Measurements from ENCODE around the gene MFSD2B. TPM values are rescaled to one million over a fixed set of nuclear protein-coding genes. Genes with fewer than 3 reads are reported as not detected.

MFSD2B gene
- total and polyA plus RNA-seq, 2 donors (not counting 1 experiment from before 2014, with no cell fraction given), result 0.10 to 0.17 TPM

- H3K4me2 ChIP-seq (ENCODE audit: extremely low read depth, insufficient read depth, low read length), result no peak overlapping the region
- no peak for DNase-seq (ENCODE audit: low read depth in 2 of 2)
- H3K9ac ChIP-seq (ENCODE audit: insufficient read depth, low read length), result no peak overlapping the region
- no peak overlapping the region for H3K4me3 ChIP-seq (replicated peaks in 1 of 4; ENCODE audit: control extremely low read depth in 1 of 4, insufficient read depth in 1 of 4, low read depth in 3 of 4, low read length in 4 of 4)
- H3K4me1 ChIP-seq (ENCODE audit: control insufficient read depth, extremely low read depth, insufficient read depth, low read length), result no peaks in the 10 kb centered on the region
- H2AFZ ChIP-seq (ENCODE audit: low read length), result no peak overlapping the region
- TF ChIP-seq, protein P1, sequence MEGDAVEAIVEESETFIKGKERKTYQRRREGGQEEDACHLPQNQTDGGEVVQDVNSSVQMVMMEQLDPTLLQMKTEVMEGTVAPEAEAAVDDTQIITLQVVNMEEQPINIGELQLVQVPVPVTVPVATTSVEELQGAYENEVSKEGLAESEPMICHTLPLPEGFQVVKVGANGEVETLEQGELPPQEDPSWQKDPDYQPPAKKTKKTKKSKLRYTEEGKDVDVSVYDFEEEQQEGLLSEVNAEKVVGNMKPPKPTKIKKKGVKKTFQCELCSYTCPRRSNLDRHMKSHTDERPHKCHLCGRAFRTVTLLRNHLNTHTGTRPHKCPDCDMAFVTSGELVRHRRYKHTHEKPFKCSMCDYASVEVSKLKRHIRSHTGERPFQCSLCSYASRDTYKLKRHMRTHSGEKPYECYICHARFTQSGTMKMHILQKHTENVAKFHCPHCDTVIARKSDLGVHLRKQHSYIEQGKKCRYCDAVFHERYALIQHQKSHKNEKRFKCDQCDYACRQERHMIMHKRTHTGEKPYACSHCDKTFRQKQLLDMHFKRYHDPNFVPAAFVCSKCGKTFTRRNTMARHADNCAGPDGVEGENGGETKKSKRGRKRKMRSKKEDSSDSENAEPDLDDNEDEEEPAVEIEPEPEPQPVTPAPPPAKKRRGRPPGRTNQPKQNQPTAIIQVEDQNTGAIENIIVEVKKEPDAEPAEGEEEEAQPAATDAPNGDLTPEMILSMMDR (conservative IDR thresholded peaks at IDR 0.05 in 1 of 2, IDR thresholded peaks at IDR 0.05 in 1 of 2; ENCODE audit: low read depth in 1 of 2, low read length in 2 of 2), result no peak
- TF ChIP-seq EZH2 (IDR thresholded peaks at IDR 0.05; ENCODE audit: low read length, missing control alignments), result no peak
- no peaks in the 10 kb centered on the region for H3K79me2 ChIP-seq (ENCODE audit: control insufficient read depth, insufficient read depth, low read length)
- H3K9me3 ChIP-seq (ENCODE audit: control insufficient read depth, insufficient read depth, low read depth, low read length), result no peaks in the 10 kb centered on the region
- no peak overlapping the region for H3K27ac ChIP-seq (ENCODE audit: insufficient read depth, low read length)
- H4K20me1 ChIP-seq (ENCODE audit: control insufficient read depth, extremely low read depth, insufficient read depth, low read length), result no peaks in the 10 kb centered on the region
- no peaks in the 10 kb centered on the region for H3K36me3 ChIP-seq (ENCODE audit: control insufficient read depth, insufficient read depth, low read length)
- H3K27me3 ChIP-seq (ENCODE audit: control insufficient read depth, insufficient read depth, low read length), result no peaks in the 10 kb centered on the region
Observed at GRCh38 chr2:23994567-23994966, 15.3 kb upstream of the MFSD2B start.

DNA sequence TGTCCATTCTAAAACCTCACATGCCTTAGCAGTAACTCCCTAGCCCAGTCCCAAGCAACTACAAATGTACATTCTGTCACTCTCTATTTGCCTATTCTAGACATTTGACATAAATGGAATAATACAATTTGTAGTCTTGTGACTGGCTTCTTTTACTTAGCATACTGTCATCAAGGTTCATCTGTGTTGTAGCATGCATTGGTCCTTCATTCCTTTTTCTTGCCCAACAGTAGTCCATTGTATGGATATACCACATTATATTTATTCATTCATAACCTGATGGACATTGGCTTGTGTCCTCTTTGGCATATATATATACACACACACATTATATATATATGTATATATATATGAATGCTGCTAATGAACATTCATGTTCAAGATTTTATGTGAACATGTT lies 2.2 kb upstream of the MFSD2B start:
- Histone ChIP-seq H3K4me3 (replicated peaks in 1 of 4; ENCODE audit: control extremely low read depth in 1 of 4, insufficient read depth in 1 of 4, low read depth in 3 of 4, low read length in 4 of 4) (no peak overlapping the region), H3K9me3 (ENCODE audit: control insufficient read depth, insufficient read depth, low read depth, low read length) (no peaks in the 10 kb centered on the region), H2AFZ (ENCODE audit: low read length) (no peak overlapping the region), H3K27me3 (ENCODE audit: control insufficient read depth, insufficient read depth, low read length) (peaks cover 3% of the 10 kb centered on the region), H3K36me3 (ENCODE audit: control insufficient read depth, insufficient read depth, low read length) (no peaks in the 10 kb centered on the region), H4K20me1 (ENCODE audit: control insufficient read depth, extremely low read depth, insufficient read depth, low read length) (no peaks in the 10 kb centered on the region), H3K9ac (ENCODE audit: insufficient read depth, low read length) (no peak overlapping the region), H3K4me2 (ENCODE audit: extremely low read depth, insufficient read depth, low read length) (no peak overlapping the region), H3K79me2 (ENCODE audit: control insufficient read depth, insufficient read depth, low read length) (no peaks in the 10 kb centered on the region), H3K4me1 (ENCODE audit: control insufficient read depth, extremely low read depth, insufficient read depth, low read length) (no peaks in the 10 kb centered on the region), H3K27ac (ENCODE audit: insufficient read depth, low read length) (no peak overlapping the region)
- TF ChIP-seq, protein P1 (conservative IDR thresholded peaks at IDR 0.05 in 1 of 2, IDR thresholded peaks at IDR 0.05 in 1 of 2; ENCODE audit: low read depth in 1 of 2, low read length in 2 of 2), result no peak
- no peak for TF ChIP-seq EZH2 (IDR thresholded peaks at IDR 0.05; ENCODE audit: low read length, missing control alignments)
- no peak for DNase-seq (ENCODE audit: low read depth in 2 of 2)

GRCh38 chr2:24008672-24009366 lies 1.1 kb upstream of the MFSD2B start:
- H3K79me2 ChIP-seq (ENCODE audit: control insufficient read depth, insufficient read depth, low read length), result no peaks in the 10 kb centered on the region
- no peak overlapping the region for H2AFZ ChIP-seq (ENCODE audit: low read length)
- H3K27ac ChIP-seq (ENCODE audit: insufficient read depth, low read length), result no peak overlapping the region
- DNase-seq (ENCODE audit: low read depth in 2 of 2), result no peak
- H3K9me3 ChIP-seq (ENCODE audit: control insufficient read depth, insufficient read depth, low read depth, low read length), result no peaks in the 10 kb centered on the region
- H3K36me3 ChIP-seq (ENCODE audit: control insufficient read depth, insufficient read depth, low read length), result no peaks in the 10 kb centered on the region
- H3K4me1 ChIP-seq (ENCODE audit: control insufficient read depth, extremely low read depth, insufficient read depth, low read length), result no peaks in the 10 kb centered on the region
- TF ChIP-seq, protein P1 (conservative IDR thresholded peaks at IDR 0.05 in 1 of 2, IDR thresholded peaks at IDR 0.05 in 1 of 2; ENCODE audit: low read depth in 1 of 2, low read length in 2 of 2), result no peak
- TF ChIP-seq EZH2 (IDR thresholded peaks at IDR 0.05; ENCODE audit: low read length, missing control alignments), result no peak
- H3K9ac ChIP-seq (ENCODE audit: insufficient read depth, low read length), result no peak overlapping the region
- H3K4me3 ChIP-seq (replicated peaks in 1 of 4; ENCODE audit: control extremely low read depth in 1 of 4, insufficient read depth in 1 of 4, low read depth in 3 of 4, low read length in 4 of 4), result no peak overlapping the region
- no peak overlapping the region for H3K4me2 ChIP-seq (ENCODE audit: extremely low read depth, insufficient read depth, low read length)
- H4K20me1 ChIP-seq (ENCODE audit: control insufficient read depth, extremely low read depth, insufficient read depth, low read length), result no peaks in the 10 kb centered on the region
- peaks cover 3% of the 10 kb centered on the region for H3K27me3 ChIP-seq (ENCODE audit: control insufficient read depth, insufficient read depth, low read length)

Measured in fibroblast of lung (primary cell).